Activated CD4-positive, CD25-positive, alpha-beta regulatory T cell treated with anti-CD3 and anti-CD28 coated beads, Interleukin-2, amount 50 U/mL, for 24 hours (primary cell): ENCODE measurements around the gene BAG2.

ENCODE experiments used
- ATAC-seq, 2 donors: fragments of 150-1000 bp; cut with Tn5 transposase; one replicate each; pipeline ENCODE4 v1.10.0; 2021; ENCODE audit warnings: mild to moderate bottlenecking in 1 of 2, moderate library complexity in 1 of 2

Gene BAG2

DNA sequence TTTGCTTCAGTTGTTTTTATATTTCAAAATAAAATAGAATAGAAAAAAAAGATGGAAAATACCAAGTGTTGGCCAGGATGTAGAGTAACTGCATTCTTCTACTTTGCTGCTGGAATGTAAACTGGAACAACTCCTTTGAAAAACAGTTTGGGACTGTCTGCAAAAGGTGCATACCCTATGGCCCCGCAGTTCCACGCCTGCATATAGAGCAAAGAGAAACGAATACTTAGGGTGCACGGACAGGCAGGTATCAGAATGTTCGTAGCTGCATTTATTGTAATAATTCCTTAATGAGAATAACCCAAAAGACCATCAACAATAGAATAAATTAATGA, 50.6 kb downstream of the BAG2 start:
- ATAC-seq = no peak

- ATAC-seq = no peak
Observed at GRCh38 chr6:57224769-57225515, 52.8 kb downstream of the BAG2 start.

- ATAC-seq = no peak
Observed at GRCh38 chr6:57226221-57226620, 54.1 kb downstream of the BAG2 start.
